H1 (cell line): ENCODE data around the gene PPM1F. TPM values are rescaled to one million over a fixed set of nuclear protein-coding genes. Genes with fewer than 3 reads are reported as not detected.

ENCODE experiments used
- CTCF ChIA-PET: fragments of 300-600 bp; sonication (Branson Sonifier 250); formaldehyde crosslinking; loops from one replicate; lab custom pipeline; 2021; ENCODE audit not compliant: partially characterized antibody; lab: Charles Lee
- POLR2A ChIA-PET: fragments of 300-600 bp; sonication (Branson Sonifier 250); formaldehyde crosslinking; loops from one replicate; lab custom pipeline; 2021; ENCODE audit warnings: inconsistent platforms; ENCODE audit not compliant: partially characterized antibody; lab: Charles Lee
- DNase-seq, 2 experiments: peaks; one replicate each; pipeline versions ENCODE4 v3.0.0 to v3.0.0-alpha.2; 2010 to 2022; ENCODE audit warnings: low spot score in 2 of 2, low read depth in 1 of 2, mixed read lengths in 1 of 2
- FAIRE-seq: peaks from 2 replicates; lab custom pipeline; 2011; peaks lifted over from hg19 to GRCh38; lab: Jason Lieb, UNC
- H2AFZ ChIP-seq: 2 replicates; pipeline ENCODE4 v1.8.1; 2012; ENCODE audit warnings: low read length, inconsistent platforms
- H2AK5ac ChIP-seq: 2 replicates; pipeline ENCODE4 v1.6.1; 2013; ENCODE audit warnings: low read depth, low read length
- H2BK120ac ChIP-seq: replicated peaks from 2 replicates; pipeline ENCODE3; 2013; ENCODE audit warnings: low read depth, low read length, inconsistent platforms
- H2BK12ac ChIP-seq: 2 replicates; pipeline ENCODE4 v1.6.1; 2013; ENCODE audit warnings: low read depth, low read length
- H2BK15ac ChIP-seq: 2 replicates; pipeline ENCODE4 v1.6.1; 2013; ENCODE audit warnings: low read length
- H2BK20ac ChIP-seq: 2 replicates; pipeline ENCODE4 v1.6.1; 2013; ENCODE audit warnings: low read length
- H2BK5ac ChIP-seq: 2 replicates; pipeline ENCODE4 v1.6.1; 2013; ENCODE audit warnings: low read depth, low read length
- H3K14ac ChIP-seq: 2 replicates; pipeline ENCODE4 v1.6.1; 2013; ENCODE audit warnings: inconsistent platforms; ENCODE audit not compliant: insufficient read length
- H3K18ac ChIP-seq: 2 replicates; pipeline ENCODE4 v1.6.1; 2013; ENCODE audit warnings: low read length; ENCODE audit errors: extremely low read depth
- H3K23ac ChIP-seq: 2 replicates; pipeline ENCODE4 v1.6.1; 2013; ENCODE audit warnings: inconsistent platforms; ENCODE audit not compliant: insufficient read length
- H3K23me2 ChIP-seq: 2 replicates; pipeline ENCODE4 v1.6.1; 2013; ENCODE audit warnings: low read depth, low read length
- H3K27ac ChIP-seq: 2 replicates; pipeline ENCODE4 v1.6.1; 2011; ENCODE audit warnings: low read depth, low read length, inconsistent platforms
- H3K27me3 ChIP-seq, 4 experiments: replicated peaks in 1 of 4; 1 replicate in 1 of 4; 2 replicates in 3 of 4; pipeline versions ENCODE4 v1.6.1 to v1.8.1; 2011 to 2013; ENCODE audit warnings: low read length in 3 of 4, mild to moderate bottlenecking in 3 of 4, inconsistent platforms in 2 of 4, mixed read lengths in 2 of 4, moderate library complexity in 1 of 4; ENCODE audit not compliant: control insufficient read depth in 3 of 4, insufficient read depth in 3 of 4; ENCODE audit errors: extremely low read depth in 1 of 4
- H3K36me3 ChIP-seq, 4 experiments: 2 replicates each; pipeline versions ENCODE4 v1.6.1 to v1.8.1; 2011 to 2013; ENCODE audit warnings: mild to moderate bottlenecking in 4 of 4, low read length in 3 of 4, moderate library complexity in 2 of 4, control low read depth in 1 of 4, inconsistent platforms in 1 of 4; ENCODE audit not compliant: insufficient read depth in 4 of 4, control insufficient read depth in 2 of 4
- H3K4ac ChIP-seq: replicated peaks from 2 replicates; pipeline ENCODE3; 2013; ENCODE audit warnings: low read length, low read depth, mixed read lengths, inconsistent platforms; ENCODE audit not compliant: insufficient read length
- H3K4me1 ChIP-seq, 4 experiments: replicated peaks in 1 of 4; 1 replicate in 1 of 4; 2 replicates in 3 of 4; pipeline versions ENCODE4 v1.6.1 to v1.8.1; 2011 to 2013; ENCODE audit warnings: low read length in 3 of 4, inconsistent platforms in 2 of 4, mixed read lengths in 1 of 4; ENCODE audit not compliant: insufficient read depth in 4 of 4, control insufficient read depth in 3 of 4
- H3K4me2 ChIP-seq, 2 experiments: 2 replicates each; pipeline versions ENCODE4 v1.6.1 to v1.8.1; 2011 to 2013; ENCODE audit warnings: low read depth in 2 of 2, low read length in 2 of 2, control low read depth in 1 of 2, inconsistent platforms in 1 of 2, mild to moderate bottlenecking in 1 of 2; ENCODE audit not compliant: insufficient read depth in 1 of 2
- H3K4me3 ChIP-seq, 4 experiments: fragments of 200-600, 300-600 bp in 1 of 4; sonication (generic), shearing (Covaris generic), sonication (Bioruptor Twin) in 1 of 4; 2 replicates each; pipeline versions ENCODE4 v1.5.1 to v1.8.1; 2011 to 2016; ENCODE audit warnings: low read length in 4 of 4, low read depth in 3 of 4, control low read depth in 2 of 4, inconsistent platforms in 2 of 4, mild to moderate bottlenecking in 2 of 4, mixed read lengths in 1 of 4, moderate library complexity in 1 of 4; ENCODE audit not compliant: insufficient read depth in 2 of 4; ENCODE audit errors: extremely low read depth in 1 of 4
- H3K56ac ChIP-seq: replicated peaks from 2 replicates; pipeline ENCODE3; 2013; ENCODE audit warnings: low read depth, mild to moderate bottlenecking, mixed read lengths, low read length, inconsistent platforms; ENCODE audit not compliant: insufficient read length
- H3K79me1 ChIP-seq: 2 replicates; pipeline ENCODE4 v1.6.1; 2013; ENCODE audit warnings: low read depth, low read length, control low read depth
- H3K79me2 ChIP-seq, 2 experiments: 2 replicates each; pipeline versions ENCODE4 v1.6.1 to v1.8.1; 2012 to 2013; ENCODE audit warnings: low read length in 2 of 2, mild to moderate bottlenecking in 2 of 2, inconsistent platforms in 1 of 2; ENCODE audit not compliant: insufficient read depth in 2 of 2, control insufficient read depth in 1 of 2
- H3K9ac ChIP-seq, 4 experiments: replicated peaks in 1 of 4; 1 replicate in 1 of 4; 2 replicates in 3 of 4; pipeline versions ENCODE4 v1.6.1 to v1.8.1; 2011 to 2013; ENCODE audit warnings: low read depth in 3 of 4, low read length in 3 of 4, control low read depth in 2 of 4, mild to moderate bottlenecking in 2 of 4, moderate library complexity in 2 of 4, inconsistent platforms in 1 of 4; ENCODE audit errors: extremely low read depth in 1 of 4
- H3K9me3 ChIP-seq, 2 experiments: 2 replicates each; pipeline versions ENCODE4 v1.6.1 to v1.8.1; 2012 to 2013; ENCODE audit warnings: mild to moderate bottlenecking in 2 of 2, moderate library complexity in 2 of 2, control low read depth in 1 of 2, inconsistent platforms in 1 of 2, low read depth in 1 of 2, low read length in 1 of 2, mixed read lengths in 1 of 2; ENCODE audit not compliant: insufficient read depth in 2 of 2
- H4K20me1 ChIP-seq, 2 experiments: replicated peaks in 1 of 2; 2 replicates each; pipeline versions ENCODE3 to v1.8.1; 2011 to 2013; ENCODE audit warnings: inconsistent platforms in 2 of 2, low read length in 2 of 2, mild to moderate bottlenecking in 1 of 2; ENCODE audit not compliant: insufficient read depth in 2 of 2, control insufficient read depth in 1 of 2
- H4K5ac ChIP-seq: 2 replicates; pipeline ENCODE4 v1.6.1; 2013; ENCODE audit warnings: low read length, low read depth, mixed read lengths, inconsistent platforms; ENCODE audit not compliant: insufficient read length
- H4K8ac ChIP-seq: 2 replicates; pipeline ENCODE4 v1.8.0; 2013; ENCODE audit warnings: mild to moderate bottlenecking, moderate library complexity, low read length, inconsistent platforms; ENCODE audit not compliant: insufficient read depth; ENCODE audit errors: extremely low read depth
- H4K91ac ChIP-seq: replicated peaks from 2 replicates; pipeline ENCODE3; 2013; ENCODE audit warnings: low read length, mixed read lengths, inconsistent platforms; ENCODE audit not compliant: insufficient read length
- BACH1 ChIP-seq: IDR thresholded peaks from 2 replicates; pipeline ENCODE4 v1.6.1; 2012; ENCODE audit warnings: low read length, improper control_type of control experiment
- EGR1 ChIP-seq: IDR thresholded peaks from 2 replicates; pipeline ENCODE4 v1.6.1; 2011; ENCODE audit warnings: low read depth, low read length, borderline replicate concordance
- JUND ChIP-seq: IDR thresholded peaks from 2 replicates; pipeline ENCODE4 v1.6.1; 2011; ENCODE audit warnings: mild to moderate bottlenecking, improper control_type of control experiment, low read length
- KDM1A ChIP-seq: fragments of 200-600, 300-600 bp; sonication (generic); IDR thresholded peaks from 2 replicates; pipeline ENCODE4 v1.7.1; 2016; ENCODE audit warnings: mild to moderate bottlenecking, low read length, borderline replicate concordance
- POLR2AphosphoS5 ChIP-seq: IDR thresholded peaks from 2 replicates; pipeline ENCODE4 v1.6.1; 2011; ENCODE audit warnings: low read depth, low read length
- POU5F1 ChIP-seq: IDR thresholded peaks from 2 replicates; pipeline ENCODE4 v1.6.1; 2011; ENCODE audit warnings: low read depth, mild to moderate bottlenecking, low read length, moderate library complexity
- RBBP5 ChIP-seq: IDR thresholded peaks from 2 replicates; pipeline ENCODE4 v1.7.1; 2012; ENCODE audit warnings: low read depth, mild to moderate bottlenecking, inconsistent platforms, low read length, moderate library complexity, borderline replicate concordance
- RNF2 ChIP-seq: fragments of 200-900, 300-1000 bp; sonication (generic); IDR thresholded peaks from 2 replicates; pipeline ENCODE4 v1.7.1; 2016; ENCODE audit warnings: borderline replicate concordance, low read depth, mild to moderate bottlenecking, antibody characterized with exemption, low read length; ENCODE audit not compliant: poor library complexity, severe bottlenecking; ENCODE audit errors: missing control alignments
- RXRA ChIP-seq: IDR thresholded peaks from 2 replicates; pipeline ENCODE4 v1.6.1; 2011; ENCODE audit warnings: low read depth, mild to moderate bottlenecking, low read length, moderate library complexity; ENCODE audit not compliant: insufficient read depth
- SP1 ChIP-seq: IDR thresholded peaks from 2 replicates; pipeline ENCODE4 v1.6.1; 2011; ENCODE audit warnings: low read depth, low read length
- TAF1 ChIP-seq: IDR thresholded peaks from 2 replicates; pipeline ENCODE4 v1.6.1; 2011; ENCODE audit warnings: mild to moderate bottlenecking, low read depth, low read length
- TAF7 ChIP-seq: optimal IDR thresholded peaks from 2 replicates; pipeline ENCODE3; 2011; ENCODE audit warnings: low read depth, mild to moderate bottlenecking, inconsistent platforms, low read length, moderate library complexity, borderline replicate concordance
- YY1 ChIP-seq: IDR thresholded peaks from 2 replicates; pipeline ENCODE4 v1.6.1; 2011; ENCODE audit warnings: low read depth, mild to moderate bottlenecking, low read length
- WGBS, 2 experiments: shearing (Covaris generic) in 1 of 2; methylation state at CpG; one replicate each; pipeline versions ENCODE4 v1.1.6 to v1.1.7; 2013 to 2015; ENCODE audit warnings: low lambda C conversion rate in 2 of 2, mixed read lengths in 2 of 2, inconsistent platforms in 1 of 2, low coverage in 1 of 2, missing lambda C conversion rate in 1 of 2; ENCODE audit not compliant: insufficient replicate concordance in 2 of 2, insufficient coverage in 1 of 2, insufficient read length in 1 of 2; ENCODE audit errors: extremely low coverage in 1 of 2, missing lambda C conversion rate in 1 of 2; 5-methylcytosine and 5-hydroxymethylcytosine counted together
- polyA plus RNA-seq, 7 experiments: library from polyadenylated mRNA; depleted of rRNA in 3 of 7; stranded (reverse) in 5 of 7; unstranded in 2 of 7; fragments of >200 nt in 5 of 7; fragments of 200-250 nt in 2 of 7; gene quantifications; 1 replicate in 5 of 7; 2 replicates in 1 of 7; 4 replicates in 1 of 7; pipeline versions ENCODE4 v1.2.1 to v1.2.3, GENCODE V29; 2011 to 2013; ENCODE audit warnings: missing spikeins in 2 of 7, mixed read lengths in 2 of 7
- total RNA-seq: library from RNA; stranded (reverse); fragmentation: NEBNext Ultra II Directional; extraction: Animal tissue kit (Norgen Biotek cat#: 25700); gene quantifications from 2 replicates; pipeline ENCODE4 v1.2.1, GENCODE V29; 2021

PPM1F gene
- total and polyA plus RNA-seq, 2 of the 8 experiments (the other 6 are each of a cell fraction or from before 2014, with no cell fraction given), result 12.4 to 22.8 TPM

- no peaks in the 10 kb centered on the region for H3K79me1 ChIP-seq
- H3K4ac ChIP-seq, result no peak overlapping the region
- DNase-seq, result no peak
- peaks cover 0 to 3% (median 0%) of the 10 kb centered on the region in 4 experiments; a peak in 1 of 7 replicates for H3K27me3 ChIP-seq
- no peak overlapping the region for H2BK20ac ChIP-seq
- no peak overlapping the region for H3K9ac ChIP-seq
- no peaks in the 10 kb centered on the region for H3K23me2 ChIP-seq
- no peak overlapping the region for H2BK15ac ChIP-seq
- H4K20me1 ChIP-seq, result peaks cover 0 to 19% of the 10 kb centered on the region in 2 experiments
- no peaks in the 10 kb centered on the region for H3K79me2 ChIP-seq
- ChIA-PET CTCF (interaction anchor here (1.0 to 4.1 kb wide), 5 partner anchors 8 to 61 kb away, joined by 5 to 47 read pairs (median 26); partner anchors contain the start of gene TOP3B), POLR2A (interaction anchor here (1.5 to 4.7 kb wide), 3 partner anchors 8 to 12 kb away, joined by 3 to 37 read pairs (median 19); partner anchors contain the start of gene TOP3B)
- H2BK12ac ChIP-seq, result no peak overlapping the region
- H4K5ac ChIP-seq, result no peak overlapping the region
- H3K9me3 ChIP-seq, result no peaks in the 10 kb centered on the region
- no peak overlapping the region for H3K18ac ChIP-seq
- H3K4me2 ChIP-seq, result no peak overlapping the region
- peaks cover 27 to 60% (median 51%) of the 10 kb centered on the region in 4 experiments for H3K36me3 ChIP-seq
- no peak overlapping the region for H2BK120ac ChIP-seq
- H3K4me1 ChIP-seq, result no peaks in the 10 kb centered on the region
- H4K91ac ChIP-seq, result no peak overlapping the region
- H3K56ac ChIP-seq, result no peak overlapping the region
- no peak overlapping the region for H4K8ac ChIP-seq
- no peak overlapping the region for H3K23ac ChIP-seq
- no peak overlapping the region for H2AFZ ChIP-seq
- no peak for FAIRE-seq
- H3K14ac ChIP-seq, result no peak overlapping the region
- no peak overlapping the region for H2AK5ac ChIP-seq
- H2BK5ac ChIP-seq, result no peak overlapping the region
- no peak overlapping the region for H3K4me3 ChIP-seq
- WGBS, 2 experiments, result 91% methylated on average over 19 of the region's 19 CpGs; no CpG with 5 or more reads in 1 of the 2 experiments
- no peak overlapping the region for H3K27ac ChIP-seq
- TF ChIP-seq RBBP5 (no peak), EGR1 (no peak), YY1 (no peak), KDM1A (no peak), TAF7 (no peak), BACH1 (no peak), TAF1 (no peak), RNF2 (no peak), SP1 (no peak), RXRA (no peak), JUND (no peak), POU5F1 (no peak), POLR2AphosphoS5 (no peak)
These were observed 17.6 kb upstream of the PPM1F start for GRCh38 chr22:21970037-21970799.
